Upper lobe of left lung (tissue), 4 donors: Measurements from ENCODE around the gene DISP3.

Experiments
- POLR2A ChIP-seq, 4 donors: fragments of 450-650 bp; IDR thresholded peaks; one replicate each; pipeline ENCODE4 v1.5.1; 2016 to 2017; ENCODE audit warnings: antibody characterized with exemption in 4 of 4, mild to moderate bottlenecking in 2 of 4
- TF ChIP-seq, protein P1 (sequence below), 6 experiments: fragments of 450-650 bp in 4 of 6; fragments of 200-600 bp in 2 of 6; sonication (generic) in 2 of 6; IDR thresholded peaks; one replicate each; pipeline ENCODE4 v1.5.1; 2016 to 2019; ENCODE audit warnings: antibody characterized with exemption in 6 of 6

DNA sequence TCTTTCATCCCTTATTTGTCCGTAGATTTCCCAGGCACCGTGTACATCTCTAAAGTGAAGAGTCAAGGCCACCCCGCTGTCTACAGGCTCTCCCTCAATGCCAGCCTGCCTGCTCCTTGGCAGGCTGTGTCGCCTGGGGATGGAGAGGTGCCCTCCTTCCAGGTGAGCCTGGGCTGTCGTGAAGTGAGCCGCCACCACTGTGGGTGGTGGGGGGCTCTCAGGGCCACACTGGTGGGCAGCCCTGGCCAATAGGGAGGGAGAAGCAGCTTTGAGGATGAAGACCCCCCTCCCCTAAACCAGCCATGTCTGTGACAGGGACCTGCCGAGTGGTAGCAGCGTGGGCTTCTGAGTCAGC is 46.2 kb downstream of the DISP3 start:
- TF ChIP-seq, protein P1, sequence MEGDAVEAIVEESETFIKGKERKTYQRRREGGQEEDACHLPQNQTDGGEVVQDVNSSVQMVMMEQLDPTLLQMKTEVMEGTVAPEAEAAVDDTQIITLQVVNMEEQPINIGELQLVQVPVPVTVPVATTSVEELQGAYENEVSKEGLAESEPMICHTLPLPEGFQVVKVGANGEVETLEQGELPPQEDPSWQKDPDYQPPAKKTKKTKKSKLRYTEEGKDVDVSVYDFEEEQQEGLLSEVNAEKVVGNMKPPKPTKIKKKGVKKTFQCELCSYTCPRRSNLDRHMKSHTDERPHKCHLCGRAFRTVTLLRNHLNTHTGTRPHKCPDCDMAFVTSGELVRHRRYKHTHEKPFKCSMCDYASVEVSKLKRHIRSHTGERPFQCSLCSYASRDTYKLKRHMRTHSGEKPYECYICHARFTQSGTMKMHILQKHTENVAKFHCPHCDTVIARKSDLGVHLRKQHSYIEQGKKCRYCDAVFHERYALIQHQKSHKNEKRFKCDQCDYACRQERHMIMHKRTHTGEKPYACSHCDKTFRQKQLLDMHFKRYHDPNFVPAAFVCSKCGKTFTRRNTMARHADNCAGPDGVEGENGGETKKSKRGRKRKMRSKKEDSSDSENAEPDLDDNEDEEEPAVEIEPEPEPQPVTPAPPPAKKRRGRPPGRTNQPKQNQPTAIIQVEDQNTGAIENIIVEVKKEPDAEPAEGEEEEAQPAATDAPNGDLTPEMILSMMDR (IDR thresholded peaks at IDR 0.05), result no peak
- TF ChIP-seq POLR2A (IDR thresholded peaks at IDR 0.05), result no peak
